Upper lobe of left lung (tissue), 4 donors: ENCODE results near the gene LCT.

Experiments
- POLR2A ChIP-seq, 4 donors: fragments of 450-650 bp; IDR thresholded peaks; one replicate each; pipeline ENCODE4 v1.5.1; 2016 to 2017; ENCODE audit warnings: antibody characterized with exemption in 4 of 4, mild to moderate bottlenecking in 2 of 4
- POLR2AphosphoS5 ChIP-seq, 2 donors: sonication (generic); formaldehyde crosslinking; IDR thresholded peaks; one replicate each; pipeline ENCODE4 v1.5.1; 2017; ENCODE audit warnings: antibody characterized with exemption in 2 of 2
- TF ChIP-seq, protein P1 (sequence below), 6 experiments: fragments of 450-650 bp in 4 of 6; fragments of 200-600 bp in 2 of 6; sonication (generic) in 2 of 6; IDR thresholded peaks; one replicate each; pipeline ENCODE4 v1.5.1; 2016 to 2019; ENCODE audit warnings: antibody characterized with exemption in 6 of 6

DNA sequence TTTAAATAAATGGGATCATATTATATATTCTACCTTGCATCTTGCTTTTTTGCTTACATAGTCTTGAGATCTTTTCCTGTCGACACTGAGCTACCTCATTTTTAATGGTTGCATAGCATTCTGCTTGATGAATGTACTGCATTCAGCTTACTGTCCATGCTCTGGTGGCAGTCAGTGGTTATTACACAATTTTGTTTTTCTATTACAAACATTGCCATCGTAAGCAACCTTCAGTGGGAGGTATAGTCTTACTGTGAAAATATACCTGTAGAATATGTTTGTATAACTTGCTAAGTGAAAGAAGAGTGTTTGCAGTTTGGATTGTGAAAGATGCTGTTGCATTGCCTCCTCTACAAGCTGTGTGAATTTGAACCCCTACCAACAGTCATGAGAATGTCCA is 52.0 kb downstream of the LCT start:
- TF ChIP-seq, protein P1, sequence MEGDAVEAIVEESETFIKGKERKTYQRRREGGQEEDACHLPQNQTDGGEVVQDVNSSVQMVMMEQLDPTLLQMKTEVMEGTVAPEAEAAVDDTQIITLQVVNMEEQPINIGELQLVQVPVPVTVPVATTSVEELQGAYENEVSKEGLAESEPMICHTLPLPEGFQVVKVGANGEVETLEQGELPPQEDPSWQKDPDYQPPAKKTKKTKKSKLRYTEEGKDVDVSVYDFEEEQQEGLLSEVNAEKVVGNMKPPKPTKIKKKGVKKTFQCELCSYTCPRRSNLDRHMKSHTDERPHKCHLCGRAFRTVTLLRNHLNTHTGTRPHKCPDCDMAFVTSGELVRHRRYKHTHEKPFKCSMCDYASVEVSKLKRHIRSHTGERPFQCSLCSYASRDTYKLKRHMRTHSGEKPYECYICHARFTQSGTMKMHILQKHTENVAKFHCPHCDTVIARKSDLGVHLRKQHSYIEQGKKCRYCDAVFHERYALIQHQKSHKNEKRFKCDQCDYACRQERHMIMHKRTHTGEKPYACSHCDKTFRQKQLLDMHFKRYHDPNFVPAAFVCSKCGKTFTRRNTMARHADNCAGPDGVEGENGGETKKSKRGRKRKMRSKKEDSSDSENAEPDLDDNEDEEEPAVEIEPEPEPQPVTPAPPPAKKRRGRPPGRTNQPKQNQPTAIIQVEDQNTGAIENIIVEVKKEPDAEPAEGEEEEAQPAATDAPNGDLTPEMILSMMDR (IDR thresholded peaks at IDR 0.05): peak in 1 of 6 experiments; percentile 15
- TF ChIP-seq POLR2A (IDR thresholded peaks at IDR 0.05): no peak
- TF ChIP-seq POLR2AphosphoS5 (IDR thresholded peaks at IDR 0.05): no peak
